Spleen (tissue), 7 donors: Measurements from ENCODE around the gene RGL4.

Source experiments
- CTCF ChIP-seq, 11 experiments: fragments of 200-600 bp in 7 of 11; fragments of 450-650 bp in 4 of 11; sonication (generic) in 4 of 11; IDR thresholded peaks in 8 of 11; conservative IDR thresholded peaks in 3 of 11; 1 replicate in 7 of 11; 2 replicates in 4 of 11; pipeline versions ENCODE4 v1.4.0 to v1.8.0; 2016 to 2021; ENCODE audit warnings: antibody characterized with exemption in 11 of 11, inconsistent platforms in 4 of 11, mild to moderate bottlenecking in 1 of 11
- POLR2A ChIP-seq, 3 donors: fragments of 450-650 bp; IDR thresholded peaks; one replicate each; pipeline ENCODE4 v1.5.1; 2017; ENCODE audit warnings: antibody characterized with exemption in 3 of 3, mild to moderate bottlenecking in 1 of 3
- POLR2AphosphoS5 ChIP-seq, 3 donors: sonication (generic); formaldehyde crosslinking; IDR thresholded peaks; one replicate each; pipeline ENCODE4 v1.5.1; 2017; ENCODE audit warnings: antibody characterized with exemption in 3 of 3
- donor health status: DM: no; HTN: no; CAD: no; lungs with moderate emphysema.
- donor health status: DM: no; HTN: no; CAD: no.
- donor health status: DM: no; HTN: no; CAD: no.

- TF ChIP-seq CTCF (IDR thresholded peaks at IDR 0.05 in 8 of 11, conservative IDR thresholded peaks at IDR 0.05 in 3 of 11) (no peak), POLR2AphosphoS5 (IDR thresholded peaks at IDR 0.05) (no peak), POLR2A (IDR thresholded peaks at IDR 0.05) (no peak)
These were observed 9.6 kb upstream of the RGL4 start for GRCh38 chr22:23681026-23681809.
